HTR-8/SVneo (cell line): ENCODE results near the gene CRISP1.
"Not testable (repeated sequence)": the region's sequence is repeated elsewhere in the genome, so short reads cannot be mapped to it uniquely, and the experiment has no call there.

Source experiments
- DNase-seq: peaks from one replicate; pipeline ENCODE4 v3.0.0; 2011; ENCODE audit warnings: low spot score, mixed read lengths; ENCODE audit not compliant: insufficient read length
- FAIRE-seq: peaks from 2 replicates; lab custom pipeline; 2011; peaks lifted over from hg19 to GRCh38; lab: Jason Lieb, UNC

The CRISP1 gene

DNA sequence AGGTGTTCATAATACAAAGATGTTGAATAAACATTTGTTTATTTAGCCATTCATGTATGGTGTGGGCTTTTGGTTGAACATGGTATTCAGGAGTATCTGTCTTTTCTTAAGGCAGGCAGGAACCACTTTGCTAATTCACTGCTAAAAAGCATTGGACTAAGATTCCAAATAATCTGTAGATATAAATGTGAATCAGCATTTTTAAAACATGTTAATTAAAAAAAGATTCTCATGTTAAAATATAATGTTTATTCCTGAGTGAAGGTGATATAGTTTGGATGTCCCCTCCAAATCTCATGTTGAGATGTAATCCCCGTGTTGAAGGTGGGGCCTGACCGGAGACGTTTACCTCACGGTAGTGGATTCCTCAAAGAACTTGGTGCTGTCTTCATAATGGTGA, 19.3 kb downstream of the CRISP1 start:
- no peak for DNase-seq
- no peak for FAIRE-seq

DNA sequence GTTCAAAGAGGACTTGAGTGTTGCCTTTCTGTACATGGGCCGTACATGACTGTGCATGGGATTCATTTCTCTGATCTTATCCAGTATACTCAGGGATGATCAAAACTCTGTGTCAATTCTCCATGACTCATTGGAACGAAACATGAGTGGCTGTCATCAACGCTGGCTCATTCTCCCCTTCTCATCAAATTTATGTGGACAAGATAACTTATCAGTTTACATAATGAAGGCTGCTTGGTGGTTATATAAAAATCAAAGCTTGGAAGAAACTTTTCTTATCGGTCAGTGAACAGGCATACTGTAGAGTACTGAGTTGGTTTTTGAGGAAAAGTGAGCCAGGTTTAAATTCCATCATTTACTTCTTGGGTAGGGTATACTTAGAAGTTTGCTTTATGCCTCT, 24.9 kb downstream of the CRISP1 start:
- FAIRE-seq = no peak

GRCh38 chr6:49839957-49840356, 26.4 kb downstream of the CRISP1 start:
- FAIRE-seq (no peak), DNase-seq (no peak)

More for the DNA sequence above, 24.9 kb downstream of the CRISP1 start:
- DNase-seq = no peak

DNA sequence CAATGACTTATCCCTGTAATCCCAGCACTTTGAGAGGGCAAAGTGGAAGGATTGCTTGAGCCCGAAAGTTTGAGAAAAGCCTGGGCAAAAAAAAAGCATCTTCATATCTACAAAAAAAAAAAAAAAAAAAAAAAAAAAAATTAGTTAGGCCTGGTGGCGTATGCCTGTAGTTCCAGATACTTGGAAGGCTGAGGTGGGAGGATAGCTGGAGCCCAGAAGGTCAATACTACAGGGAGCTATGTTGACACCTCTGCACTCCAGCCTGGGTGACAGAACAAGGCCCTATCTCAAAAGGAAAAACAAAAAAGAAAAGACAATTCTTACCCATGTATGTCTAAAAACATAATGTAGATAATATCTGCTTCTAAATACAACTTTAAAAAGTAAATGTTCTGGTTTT, 27.2 kb downstream of the CRISP1 start:
- no peak for FAIRE-seq

DNA sequence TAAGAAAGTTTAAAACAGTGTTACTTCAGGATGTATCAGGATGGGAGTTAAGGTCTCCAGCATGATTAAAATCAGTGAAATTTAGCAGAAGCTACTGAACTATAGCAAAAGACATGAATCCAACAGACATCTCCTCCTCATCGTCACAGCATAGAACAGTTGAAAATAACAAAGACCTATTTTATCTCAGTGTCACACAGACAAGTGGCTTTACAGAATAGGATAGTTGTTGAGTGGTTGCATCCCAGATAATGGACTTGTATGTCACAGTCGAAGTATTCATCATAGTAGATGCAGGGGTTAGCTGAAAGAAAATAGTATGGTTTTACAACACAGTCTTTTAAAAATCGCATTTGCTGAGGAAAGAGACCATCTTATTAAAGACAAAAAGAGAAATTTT, 31.2 kb downstream of the CRISP1 start:
- FAIRE-seq (no peak), DNase-seq (no peak)

More for the DNA sequence above, 27.2 kb downstream of the CRISP1 start:
- no peak for DNase-seq

DNA sequence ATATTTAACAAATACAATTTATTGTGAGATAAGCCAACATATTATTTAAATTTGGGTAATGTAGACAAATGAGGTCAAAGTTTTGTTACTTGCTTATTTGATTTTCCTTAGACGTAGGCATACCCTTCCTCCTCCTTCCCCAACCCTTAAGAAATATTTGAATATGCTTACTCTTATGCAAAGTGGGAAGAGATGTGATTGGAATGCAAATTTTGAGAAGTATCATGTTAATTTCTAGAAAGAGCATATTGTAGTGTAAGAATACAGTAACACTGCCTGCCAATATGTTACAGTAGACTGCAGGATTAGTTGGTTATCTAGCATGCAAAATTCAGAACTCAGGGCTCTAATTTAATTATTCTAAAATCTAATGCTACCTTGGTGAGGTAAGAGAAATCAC, 32.9 kb downstream of the CRISP1 start:
- DNase-seq (no peak), FAIRE-seq (no peak)

GRCh38 chr6:49826743-49827406, 39.5 kb downstream of the CRISP1 start:
- FAIRE-seq (no peak), DNase-seq (no peak)

DNA sequence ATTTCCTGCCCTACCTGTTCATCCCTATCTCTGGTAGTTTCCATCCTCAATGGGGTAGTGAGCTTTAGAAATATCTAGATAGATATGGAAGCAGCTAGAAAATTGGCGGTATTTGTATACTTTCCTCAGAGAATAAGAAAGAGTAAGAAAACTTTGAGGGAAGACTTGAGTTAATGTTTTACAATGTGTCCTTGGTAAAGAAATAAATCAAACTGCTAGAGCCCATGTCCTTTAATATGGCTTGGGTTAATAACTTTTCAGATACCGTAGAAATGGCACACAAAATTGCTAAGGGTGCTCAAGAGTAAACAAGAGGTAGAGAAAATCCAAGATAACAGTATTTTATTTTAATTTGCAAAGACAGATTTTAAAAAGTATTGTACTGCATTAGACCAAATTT, 51.2 kb downstream of the CRISP1 start:
- DNase-seq = no peak
- no peak for FAIRE-seq

DNA sequence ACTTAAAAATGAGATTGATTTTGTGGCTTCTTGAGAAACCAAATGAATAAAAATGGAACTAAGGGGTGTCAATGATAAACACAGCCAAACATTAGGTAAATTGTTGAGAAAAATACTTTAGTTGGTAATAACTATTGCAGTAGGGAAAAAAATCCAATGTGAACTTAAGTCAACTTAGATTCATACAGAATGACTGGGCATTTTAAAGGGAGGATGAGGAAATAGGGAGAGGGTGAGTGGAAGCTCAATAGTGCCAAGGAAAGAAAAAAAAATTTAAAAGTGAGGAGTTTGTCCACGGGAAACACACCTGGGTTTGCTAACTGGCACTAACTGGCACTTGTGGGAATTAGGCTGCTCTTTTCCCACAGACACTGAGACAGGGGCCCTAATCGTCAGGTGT, 53.1 kb downstream of the CRISP1 start:
- no peak for DNase-seq
- no peak for FAIRE-seq

GRCh38 chr6:49806145-49806544, 60.2 kb downstream of the CRISP1 start:
- no peak for DNase-seq
- FAIRE-seq = no peak

DNA sequence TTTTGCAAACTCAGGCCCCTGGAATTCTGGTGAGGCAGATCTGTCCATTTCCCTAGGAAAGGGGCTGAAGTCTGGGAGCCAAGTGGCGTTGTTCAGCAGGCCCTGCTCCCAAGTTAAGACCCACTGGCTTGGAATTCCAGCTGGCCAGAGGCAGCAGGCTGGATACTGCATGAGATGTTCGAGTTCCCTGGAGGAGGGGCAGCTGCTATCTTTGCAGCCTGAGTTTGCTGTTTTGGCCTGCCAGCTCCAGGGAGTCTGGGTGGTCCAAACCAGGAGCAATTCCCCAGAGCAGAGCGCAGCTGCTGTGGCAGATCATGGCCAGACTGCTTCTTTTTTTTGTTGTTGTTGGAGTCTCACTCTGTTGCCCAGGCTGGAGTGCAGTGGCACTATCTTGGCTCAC, 61.1 kb downstream of the CRISP1 start:
- FAIRE-seq (no peak), DNase-seq (no peak)

GRCh38 chr6:49801525-49801924, 64.8 kb downstream of the CRISP1 start:
- no peak for FAIRE-seq
- no peak for DNase-seq

DNA sequence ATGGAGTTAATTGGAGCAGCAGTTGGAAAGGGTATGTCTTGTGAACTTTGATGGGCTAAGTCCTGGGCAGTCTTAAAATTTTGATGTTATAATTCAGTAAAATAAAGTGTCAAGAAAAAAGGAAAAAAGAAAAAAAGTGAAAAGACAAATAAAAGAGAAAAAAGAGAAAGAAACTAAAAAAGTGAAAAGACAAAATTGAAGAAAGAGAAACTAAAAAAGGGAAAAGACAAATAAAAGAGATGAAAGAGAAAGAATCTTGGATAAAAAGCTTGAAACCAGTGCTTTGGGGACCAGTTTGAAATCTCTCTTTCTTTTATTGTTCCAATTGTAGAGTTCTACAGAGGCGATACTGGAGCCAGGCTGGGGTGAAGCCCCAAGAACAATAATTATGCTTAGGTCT, 67.2 kb downstream of the CRISP1 start:
- FAIRE-seq = no peak

DNA sequence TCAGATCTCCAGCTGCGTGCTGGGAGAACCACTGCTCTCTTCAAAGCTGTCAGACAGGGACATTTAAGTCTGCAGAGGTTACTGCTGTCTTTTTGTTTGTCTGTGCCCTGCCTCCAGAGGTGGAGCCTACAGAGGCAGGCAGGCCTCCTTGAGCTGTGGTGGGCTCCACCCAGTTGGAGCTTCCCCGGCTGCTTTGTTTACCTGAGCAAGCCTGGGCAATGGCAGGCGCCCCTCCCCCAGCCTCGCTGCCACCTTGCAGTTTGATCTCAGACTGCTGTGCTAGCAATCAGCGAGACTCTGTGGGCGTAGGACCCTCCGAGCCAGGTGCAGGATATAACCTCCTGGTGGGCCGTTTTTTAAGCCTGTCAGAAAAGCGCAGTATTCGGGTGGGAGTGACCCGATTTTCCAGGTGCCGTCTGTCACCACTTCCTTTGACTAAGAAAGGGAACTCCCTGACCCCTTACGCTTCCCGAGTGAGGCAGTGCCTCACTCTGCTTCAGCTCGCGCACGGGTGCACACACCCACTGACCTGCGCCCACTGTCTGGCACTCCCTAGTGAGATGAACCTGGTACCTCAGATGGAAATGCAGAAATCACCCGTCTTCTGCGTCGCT, 69.4 kb downstream of the CRISP1 start:
- not testable (repeated sequence) for DNase-seq, FAIRE-seq

More for the DNA sequence above, 67.2 kb downstream of the CRISP1 start:
- no peak for DNase-seq

GRCh38 chr6:49790341-49790740, 76.0 kb downstream of the CRISP1 start:
- FAIRE-seq (no peak), DNase-seq (no peak)

GRCh38 chr6:49787176-49787575, 79.2 kb downstream of the CRISP1 start, which contains the start of gene PGK2:
Gene PGK2, minus strand, starts transcription at chr6:49787285. Its CDS starts 98 bp downstream, at chr6:49787187.
- DNase-seq = no peak
- FAIRE-seq = peak; percentile 62

DNA sequence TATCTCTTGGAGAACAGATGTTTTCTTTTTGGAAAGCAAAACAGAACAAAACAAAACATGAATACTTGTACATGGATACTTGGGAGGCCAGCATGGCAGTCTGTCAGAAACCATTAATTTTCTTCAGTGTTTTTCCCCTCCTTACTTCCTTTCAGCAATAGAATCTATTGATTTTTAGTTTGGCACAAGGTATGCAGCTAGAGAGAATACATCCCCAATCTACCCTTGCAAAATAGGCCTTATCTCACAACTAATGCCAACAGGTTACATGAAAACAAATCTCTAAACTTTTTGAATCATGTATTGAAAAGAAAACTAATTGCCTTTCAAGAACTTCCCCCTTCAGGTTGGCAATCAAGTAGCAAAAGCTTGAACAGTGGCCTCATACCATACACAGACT, 82.1 kb downstream of the CRISP1 start:
- FAIRE-seq (no peak), DNase-seq (no peak)
